GM21529 (cell line): ENCODE measurements around the gene AUP1.
"Not testable (repeated sequence)": the region's sequence is repeated elsewhere in the genome, so short reads cannot be mapped to it uniquely, and the experiment has no call there.

Experiments used
- ATAC-seq: cut with Tn5 transposase; IDR thresholded peaks from one replicate; pipeline ENCODE4 v1.9.1; 2021; ENCODE audit not compliant: unreplicated experiment

The AUP1 gene

GRCh38 chr2:74499940-74500577, 29.4 kb downstream of the AUP1 start:
- ATAC-seq = no peak

DNA sequence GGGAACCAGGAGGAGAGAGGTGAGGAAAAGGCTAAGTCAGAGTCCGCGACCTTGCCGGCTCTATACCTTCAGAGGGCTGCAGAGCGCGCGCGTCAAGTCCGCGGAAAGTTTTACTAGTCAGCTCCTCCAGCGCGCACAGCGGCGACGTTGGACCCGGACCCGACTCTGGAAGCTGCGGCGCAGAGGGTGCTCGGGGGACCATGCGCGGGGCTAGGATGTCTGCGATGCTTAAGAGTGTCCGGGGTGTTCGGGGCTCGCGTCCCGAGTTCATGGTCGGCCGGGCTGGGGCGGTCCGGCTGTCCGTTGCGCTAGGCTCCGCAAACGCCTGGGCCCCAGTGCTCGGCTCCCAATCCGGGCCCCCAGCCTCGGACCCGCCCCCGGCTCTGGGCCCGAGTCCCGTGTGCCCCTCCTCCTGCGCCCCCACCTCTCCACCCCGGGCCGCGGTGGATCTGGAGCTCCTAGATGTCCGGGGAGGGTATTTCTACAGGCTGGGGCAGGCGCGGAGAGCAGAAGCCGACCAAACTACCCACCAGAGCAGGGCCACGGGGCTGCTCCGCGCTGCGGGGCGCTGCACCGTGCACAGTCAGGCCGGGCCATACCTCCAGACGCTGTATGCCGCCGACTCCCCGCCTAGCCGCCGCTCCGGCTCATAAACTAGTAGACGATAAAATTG, 30.1 kb downstream of the AUP1 start, which contains the start of gene LBX2:
LBX2 (minus strand) TSS at position 337 of the 673 bp plus-strand sequence; CDS start at position 271, 66 bp downstream.
- ATAC-seq = no peak

DNA sequence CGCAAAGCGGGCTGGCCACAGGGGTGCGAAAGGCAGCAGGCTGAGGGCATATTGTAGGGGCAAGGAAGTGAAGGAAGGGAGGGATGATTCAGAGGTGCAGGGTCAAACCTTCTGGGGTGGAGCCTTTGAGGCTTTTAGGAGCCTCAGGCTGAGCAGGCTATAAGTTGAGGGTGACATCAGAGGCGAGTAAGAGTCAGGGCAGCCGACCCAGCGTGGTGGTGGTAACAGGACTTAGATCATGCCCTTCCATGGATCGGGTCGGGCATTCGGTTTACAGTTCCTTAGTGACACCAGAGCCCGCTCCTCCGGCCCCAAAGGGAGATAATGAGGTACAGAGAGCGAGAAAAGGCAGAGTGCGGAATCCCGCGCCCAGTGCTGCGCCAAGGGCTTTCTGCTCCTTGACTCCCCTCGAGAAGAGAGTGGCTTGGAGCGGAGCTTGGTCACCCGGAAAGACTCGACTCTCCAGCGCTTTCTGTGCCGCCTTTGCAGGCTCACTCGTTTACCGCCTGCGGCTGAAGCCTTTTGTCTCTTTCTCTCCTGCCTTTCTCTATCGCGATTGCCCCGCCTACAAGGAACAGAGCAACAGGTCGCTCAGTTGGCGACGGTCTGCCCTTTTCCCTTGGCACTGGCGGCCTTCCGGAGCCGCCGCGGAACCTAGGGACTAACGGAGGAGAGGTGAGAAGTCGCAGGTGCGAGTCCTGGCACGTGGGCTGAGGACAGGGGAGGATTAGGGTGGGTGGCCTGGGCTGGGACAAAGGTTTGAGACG, 30.8 kb downstream of the AUP1 start:
- no peak for ATAC-seq

DNA sequence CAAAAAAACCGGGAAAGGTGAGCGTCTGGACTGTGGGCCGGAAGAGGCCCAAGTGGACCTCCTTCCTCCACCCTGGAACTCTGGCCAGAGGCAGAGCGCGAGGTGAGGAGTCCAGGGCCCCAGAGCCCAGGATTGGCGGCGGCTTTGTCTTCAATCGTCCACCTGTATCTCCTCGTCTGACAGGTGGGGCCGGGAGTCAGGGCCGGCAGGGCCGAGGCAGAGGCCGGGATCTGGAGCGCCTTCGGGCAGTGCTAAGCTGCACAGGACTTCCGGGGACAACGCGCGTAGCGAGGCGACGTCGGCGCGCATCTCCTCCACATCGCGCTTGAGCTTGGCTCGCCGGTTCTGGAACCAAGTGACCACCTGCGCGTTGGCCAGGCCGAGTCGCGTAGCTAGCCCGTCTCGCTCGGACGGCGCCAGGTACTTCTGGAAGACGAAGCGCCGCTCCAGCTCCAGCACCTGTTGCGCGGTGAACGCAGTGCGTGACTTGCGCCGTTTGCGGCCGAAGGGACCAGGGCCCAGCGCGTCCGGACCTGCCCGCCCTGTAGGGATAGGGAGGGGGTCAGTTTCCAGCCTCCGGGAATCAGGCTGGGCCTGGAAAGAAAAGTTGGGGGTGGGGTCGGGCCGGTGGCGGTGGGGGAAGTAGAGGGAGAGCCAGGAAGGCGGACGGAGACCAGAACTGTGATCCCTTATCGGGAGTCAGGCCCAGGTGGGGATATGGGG, 31.6 kb downstream of the AUP1 start:
- ATAC-seq = peak; percentile 36

DNA sequence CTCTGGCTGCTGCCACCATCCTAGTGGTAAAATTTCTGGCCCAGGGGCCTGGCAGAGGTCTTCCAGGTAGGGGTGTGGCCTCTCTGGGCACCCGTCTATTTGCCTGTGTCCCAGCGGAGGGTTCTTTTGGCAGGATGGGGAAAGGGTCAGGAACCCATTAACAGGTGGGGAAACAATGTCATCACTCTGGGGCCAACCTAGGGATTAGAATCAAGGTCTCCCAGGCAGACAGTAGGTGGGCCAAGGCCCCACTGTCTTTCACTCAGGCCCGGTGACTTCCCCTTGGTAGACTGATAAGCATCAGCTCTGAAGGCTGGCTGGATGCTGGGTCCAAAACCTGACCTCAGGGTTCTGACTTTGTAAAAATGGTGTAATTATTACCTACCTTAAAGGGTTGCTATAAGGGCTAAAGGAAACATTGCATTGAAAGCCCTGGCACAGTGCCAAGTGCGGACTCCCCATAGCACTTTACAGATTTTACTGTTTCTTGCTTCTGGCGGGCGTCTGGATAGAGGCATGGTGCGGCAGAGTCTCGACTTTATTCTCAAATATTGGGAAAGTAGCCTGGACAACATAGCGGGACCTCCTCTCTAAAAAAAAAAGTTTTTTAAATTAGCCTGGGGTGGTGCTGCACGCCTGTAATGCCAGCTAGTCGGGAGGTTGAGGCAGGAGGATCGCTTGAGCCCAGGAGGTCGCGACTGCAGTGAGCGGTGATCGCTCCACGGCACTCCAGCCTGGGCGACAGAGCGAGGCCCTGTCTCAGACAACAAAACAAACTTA, 32.3 kb downstream of the AUP1 start:
- ATAC-seq = no peak

GRCh38 chr2:74495440-74495839, 34.1 kb downstream of the AUP1 start:
- ATAC-seq = no peak

DNA sequence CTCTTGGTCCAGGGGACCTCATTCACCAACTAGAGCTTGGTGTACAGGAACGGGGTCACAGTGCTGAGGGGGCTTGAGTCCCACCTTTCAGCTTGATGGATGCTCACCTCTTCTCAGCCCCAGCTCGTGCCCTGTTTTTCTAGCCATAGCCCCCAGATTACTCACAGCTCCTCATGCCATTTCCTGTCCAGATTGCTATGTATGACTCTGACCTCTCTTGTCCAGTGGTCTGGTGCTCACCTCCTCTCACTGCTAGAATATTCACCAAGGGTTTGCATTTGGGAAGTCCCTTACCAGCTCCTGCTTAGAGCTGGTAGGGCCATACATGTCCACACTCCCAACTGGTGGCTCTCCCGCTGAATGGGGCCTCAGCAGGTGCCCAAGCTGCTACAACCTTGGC, 36.0 kb downstream of the AUP1 start:
- ATAC-seq = no peak

- ATAC-seq = no peak
These were observed 37.6 kb downstream of the AUP1 start for GRCh38 chr2:74491648-74492544.

GRCh38 chr2:74489906-74490305, 39.6 kb downstream of the AUP1 start:
- no peak for ATAC-seq

DNA sequence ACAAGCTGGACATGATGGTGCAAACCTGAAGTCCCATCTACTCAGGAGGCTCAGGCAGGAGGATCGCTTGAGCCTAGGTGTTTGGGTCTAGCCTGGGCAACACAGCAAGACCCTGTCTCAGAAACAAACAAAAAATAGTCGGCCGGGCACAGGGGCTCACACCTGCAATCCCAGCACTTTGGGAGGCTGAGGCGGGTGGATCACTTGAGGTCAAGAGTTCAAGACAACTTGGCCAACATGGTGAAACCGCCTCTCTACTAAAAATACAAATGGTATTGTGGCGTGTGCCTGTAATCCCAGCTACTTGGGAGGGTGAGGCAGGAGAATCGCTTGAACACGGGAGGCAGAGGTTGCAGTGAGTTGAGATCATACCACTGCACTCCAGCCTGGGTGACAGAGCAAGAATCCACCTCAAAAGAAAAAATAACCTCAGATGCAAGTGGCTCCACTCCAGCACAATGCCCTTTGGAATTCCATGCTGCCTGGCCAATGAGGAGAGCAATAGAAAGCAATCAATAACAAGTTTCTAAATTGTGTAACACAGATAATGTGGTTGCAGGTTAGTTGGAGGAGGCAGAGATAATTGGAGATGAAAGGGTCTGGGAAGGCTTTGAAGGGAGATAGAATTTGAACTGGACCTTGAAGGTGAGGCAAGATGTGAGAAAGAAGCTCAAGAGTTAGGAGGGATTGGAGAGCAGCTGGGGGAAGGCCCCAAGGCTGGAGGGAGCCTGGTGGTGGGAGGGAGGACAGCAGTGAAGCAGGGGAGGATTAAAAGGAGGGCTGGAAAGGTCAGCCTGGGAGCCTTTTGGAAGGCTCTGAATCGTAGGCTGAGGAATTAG, 40.6 kb downstream of the AUP1 start:
- no peak for ATAC-seq

- ATAC-seq = no peak
These were observed 43.4 kb downstream of the AUP1 start for GRCh38 chr2:74486141-74486540.

- ATAC-seq = not testable (repeated sequence)
These were observed 45.8 kb downstream of the AUP1 start for GRCh38 chr2:74483675-74484164.

DNA sequence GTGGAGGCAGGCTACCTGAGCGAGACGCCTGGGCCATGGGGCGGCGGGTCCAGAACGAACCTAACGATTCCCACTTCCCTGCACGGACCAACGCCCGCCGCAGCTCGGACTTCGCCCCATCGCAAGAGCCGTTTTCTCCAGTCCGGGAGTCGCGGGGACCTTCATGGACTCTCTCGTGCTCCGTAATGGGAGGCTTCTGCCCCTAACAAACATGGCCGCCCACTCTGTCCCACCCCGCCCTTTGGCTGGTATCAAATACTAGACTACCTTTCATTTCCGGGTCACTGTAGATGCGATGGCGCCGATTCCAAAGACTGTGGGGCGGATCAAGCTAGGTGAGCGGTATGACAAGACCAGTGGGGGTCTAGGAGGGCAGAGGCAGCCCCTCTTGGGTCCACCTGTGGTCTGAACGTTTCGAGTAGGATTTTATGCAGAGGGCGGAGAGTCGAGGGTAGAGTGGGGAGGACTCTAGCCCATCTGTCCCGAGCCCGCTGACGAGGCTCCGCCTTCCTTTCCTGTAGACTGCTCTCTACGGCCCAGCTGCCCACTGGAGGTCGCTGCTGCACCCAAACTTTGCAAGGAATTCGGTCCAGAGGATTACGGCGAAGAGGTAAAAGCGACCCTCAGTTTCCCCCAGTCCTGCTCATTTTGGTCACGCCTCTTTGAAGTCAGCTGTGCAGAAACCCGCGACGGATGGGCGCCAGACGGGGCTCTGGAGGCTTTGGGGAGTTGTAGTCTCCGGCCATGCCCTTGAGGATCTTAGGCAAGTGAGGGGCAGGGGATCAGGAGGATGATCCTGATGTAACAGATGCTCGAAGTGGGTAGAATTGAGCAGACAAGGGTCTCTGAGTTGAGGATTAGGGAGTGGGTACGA, 46.5 kb downstream of the AUP1 start, which contains the start of the genes CCDC142 and TTC31:
CCDC142 (minus strand) TSS at position 198 of the 874 bp plus-strand sequence; CDS start at position 37, 161 bp downstream.
TTC31 (plus strand) TSS at position 281 of the 874 bp plus-strand sequence; CDS start at position 296, 15 bp downstream.
- peak; percentile 91 for ATAC-seq

- ATAC-seq = peak; percentile 41
These were observed 47.3 kb downstream of the AUP1 start for GRCh38 chr2:74481961-74482800.

DNA sequence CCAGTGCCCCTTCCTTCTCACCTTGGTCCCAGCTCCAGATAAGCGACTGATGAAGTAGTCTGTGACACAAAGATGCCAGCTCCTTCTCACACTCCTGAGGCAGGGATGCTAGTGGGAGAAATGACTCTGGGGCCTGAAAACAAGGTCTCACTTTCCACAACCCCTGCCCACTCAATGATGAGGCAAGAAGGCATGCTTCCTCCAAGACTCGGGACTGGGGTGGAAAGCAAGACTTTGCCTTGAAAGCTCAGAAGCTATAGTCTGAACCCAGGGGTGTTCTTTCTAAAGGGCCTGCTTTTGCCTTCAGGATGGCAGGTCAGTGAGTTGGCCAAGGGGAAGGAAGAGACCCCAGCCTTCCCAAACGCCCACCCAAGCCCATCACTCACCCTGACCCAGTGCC, 48.1 kb downstream of the AUP1 start:
- no peak for ATAC-seq
